Calu3 (cell line): ENCODE measurements around the gene FOXO1. TPM values are rescaled to one million over a fixed set of nuclear protein-coding genes. Genes with fewer than 3 reads are reported as not detected.

ENCODE experiments used
- BruUV-seq: library from RNA; stranded (reverse); fragments of 400-500 nt; replicated peaks from 2 replicates; lab custom pipeline; 2021; lab: Mats Ljungman, UMichigan
- CTCF ChIA-PET: fragments of 300-600 bp; sonication (Branson Sonifier 250); formaldehyde crosslinking; loops from one replicate; lab custom pipeline; 2022; ENCODE audit warnings: antibody characterized with exemption; lab: Charles Lee
- DNase-seq: peaks from one replicate; pipeline ENCODE4 v3.0.0; 2022
- H3K27ac Mint-ChIP-seq: one replicate; pipeline ENCODE4 v1.8.0; 2022; ENCODE audit warnings: mixed read lengths; ENCODE audit not compliant: unreplicated experiment
- H3K27me3 Mint-ChIP-seq: one replicate; pipeline ENCODE4 v1.8.0; 2022; ENCODE audit warnings: mixed read lengths; ENCODE audit not compliant: unreplicated experiment
- H3K36me3 Mint-ChIP-seq: one replicate; pipeline ENCODE4 v1.8.0; 2022; ENCODE audit warnings: mild to moderate bottlenecking, moderate library complexity, mixed read lengths; ENCODE audit not compliant: insufficient read depth, unreplicated experiment
- H3K4me1 Mint-ChIP-seq: one replicate; pipeline ENCODE4 v1.8.0; 2022; ENCODE audit warnings: mild to moderate bottlenecking, low read depth, mixed read lengths; ENCODE audit not compliant: unreplicated experiment
- H3K4me3 Mint-ChIP-seq: one replicate; pipeline ENCODE4 v1.8.0; 2022; ENCODE audit warnings: mild to moderate bottlenecking, low read depth, moderate library complexity, mixed read lengths; ENCODE audit not compliant: unreplicated experiment
- H3K9me3 Mint-ChIP-seq: one replicate; pipeline ENCODE4 v1.8.0; 2022; ENCODE audit warnings: low read depth, mixed read lengths; ENCODE audit not compliant: unreplicated experiment
- intact Hi-C: fragments of 100-400 bp; cut with micrococcal nuclease; formaldehyde crosslinking; loops from one replicate; pipeline ENCODE4 v1.10.0; 2022; ENCODE audit not compliant: unreplicated experiment
- total RNA-seq: library from RNA; stranded (reverse); gene quantifications from 2 replicates; pipeline ENCODE4 v1.2.3, GENCODE V29; 2022
- TF ChIP-seq, protein P1 (sequence below): fragments of 200-600 bp; IDR thresholded peaks from one replicate; pipeline ENCODE4 v1.8.0; 2022; ENCODE audit warnings: antibody characterized with exemption; ENCODE audit not compliant: unreplicated experiment

Gene FOXO1
- total RNA-seq, 1 experiment from 2014 or later, result 11.3 TPM

DNA sequence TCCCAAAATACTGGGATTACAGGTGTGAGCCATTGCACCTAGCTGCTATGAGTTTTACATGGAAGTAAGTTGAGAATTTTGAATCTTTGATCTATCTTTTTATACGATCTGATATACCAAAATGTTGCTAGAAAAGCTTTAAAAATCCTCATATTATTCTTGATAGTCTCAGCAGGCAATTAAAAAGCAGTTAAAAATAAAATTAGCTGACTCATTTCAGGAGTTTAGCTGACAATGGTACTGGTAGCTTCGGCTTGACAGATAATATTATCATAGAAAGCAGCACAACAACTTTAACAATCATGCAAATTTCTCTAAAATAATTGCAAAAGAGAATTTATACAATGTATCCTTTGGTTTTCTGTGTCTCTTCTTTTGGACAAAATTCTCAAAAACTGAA lies 9.6 kb upstream of the FOXO1 start:
- TF ChIP-seq, protein P1, sequence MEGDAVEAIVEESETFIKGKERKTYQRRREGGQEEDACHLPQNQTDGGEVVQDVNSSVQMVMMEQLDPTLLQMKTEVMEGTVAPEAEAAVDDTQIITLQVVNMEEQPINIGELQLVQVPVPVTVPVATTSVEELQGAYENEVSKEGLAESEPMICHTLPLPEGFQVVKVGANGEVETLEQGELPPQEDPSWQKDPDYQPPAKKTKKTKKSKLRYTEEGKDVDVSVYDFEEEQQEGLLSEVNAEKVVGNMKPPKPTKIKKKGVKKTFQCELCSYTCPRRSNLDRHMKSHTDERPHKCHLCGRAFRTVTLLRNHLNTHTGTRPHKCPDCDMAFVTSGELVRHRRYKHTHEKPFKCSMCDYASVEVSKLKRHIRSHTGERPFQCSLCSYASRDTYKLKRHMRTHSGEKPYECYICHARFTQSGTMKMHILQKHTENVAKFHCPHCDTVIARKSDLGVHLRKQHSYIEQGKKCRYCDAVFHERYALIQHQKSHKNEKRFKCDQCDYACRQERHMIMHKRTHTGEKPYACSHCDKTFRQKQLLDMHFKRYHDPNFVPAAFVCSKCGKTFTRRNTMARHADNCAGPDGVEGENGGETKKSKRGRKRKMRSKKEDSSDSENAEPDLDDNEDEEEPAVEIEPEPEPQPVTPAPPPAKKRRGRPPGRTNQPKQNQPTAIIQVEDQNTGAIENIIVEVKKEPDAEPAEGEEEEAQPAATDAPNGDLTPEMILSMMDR, result no peak
- Mint-ChIP-seq H3K4me3 (no peak overlapping the region), H3K27me3 (no peaks in the 10 kb centered on the region), H3K9me3 (no peaks in the 10 kb centered on the region), H3K4me1 (peaks cover 7% of the 10 kb centered on the region), H3K36me3 (no peaks in the 10 kb centered on the region), H3K27ac (no peak overlapping the region)
- CTCF ChIA-PET, result no interaction called here
- BruUV-seq, result no TSS peak
- no peak for DNase-seq
- intact Hi-C loops, result no loop called here

DNA sequence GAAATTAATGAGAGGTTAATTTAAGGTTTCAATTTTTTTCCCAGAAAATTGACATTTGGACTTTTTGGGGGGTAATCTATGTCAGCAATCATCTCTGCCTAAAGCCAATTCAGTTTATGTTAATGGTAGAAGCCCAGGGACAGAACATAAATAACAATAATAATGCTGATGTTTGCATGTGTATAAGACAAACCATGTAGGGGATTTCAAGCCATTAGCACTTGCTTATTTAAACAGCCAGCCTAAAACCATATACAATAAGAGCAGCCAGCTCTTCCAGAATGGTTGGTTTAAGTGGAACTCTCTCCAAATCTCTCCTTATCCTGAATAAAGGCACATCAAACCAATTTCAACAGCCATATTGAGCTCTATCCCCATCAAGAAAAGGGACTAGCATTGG lies 7.0 kb upstream of the FOXO1 start:
- BruUV-seq, result no TSS peak
- DNase-seq, result no peak
- H3K9me3 Mint-ChIP-seq, result no peaks in the 10 kb centered on the region
- CTCF ChIA-PET, result interaction anchor here (0.7 to 0.9 kb wide), 2 partner anchors 103 to 731 kb away, joined by 3 to 4 read pairs; no protein-coding TSS in a partner anchor
- peaks cover 2% of the 10 kb centered on the region for H3K36me3 Mint-ChIP-seq
- no peaks in the 10 kb centered on the region for H3K27me3 Mint-ChIP-seq
- intact Hi-C loops, result no loop called here
- peaks cover 7% of the 10 kb centered on the region for H3K4me1 Mint-ChIP-seq
- no peak overlapping the region for H3K27ac Mint-ChIP-seq
- TF ChIP-seq, protein P1, result no peak
- no peak overlapping the region for H3K4me3 Mint-ChIP-seq

DNA sequence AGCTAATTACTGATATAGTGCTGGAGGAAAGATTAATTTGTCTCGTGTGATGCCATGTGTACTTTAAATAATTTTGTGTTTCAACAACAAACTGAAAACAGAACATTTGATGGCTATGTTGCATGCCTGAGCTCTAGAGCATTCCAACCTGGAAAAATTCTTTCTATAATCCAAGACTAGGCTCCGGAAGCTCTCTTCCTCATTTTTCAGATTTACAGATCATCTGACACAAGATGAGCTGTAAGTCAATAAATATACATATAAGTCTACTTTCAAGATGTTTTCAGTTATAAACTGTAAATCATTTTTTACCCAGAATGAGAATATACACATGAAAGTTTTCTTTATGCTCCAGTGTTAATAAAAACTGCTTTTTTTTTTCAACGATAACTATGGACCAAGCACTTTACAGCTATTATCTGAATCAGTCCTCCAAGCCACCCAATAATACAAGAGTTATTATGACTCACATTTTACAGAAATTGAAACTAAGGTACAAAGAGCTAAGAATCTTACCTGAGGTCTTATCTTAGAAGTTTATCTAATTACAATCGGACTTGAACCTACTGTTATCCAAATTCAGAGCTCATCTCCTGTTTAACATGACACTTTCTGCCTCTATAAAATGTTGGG lies 6.4 kb upstream of the FOXO1 start:
- Mint-ChIP-seq H3K36me3 (peaks cover 8% of the 10 kb centered on the region), H3K9me3 (no peaks in the 10 kb centered on the region), H3K27me3 (no peaks in the 10 kb centered on the region), H3K4me1 (peaks cover 7% of the 10 kb centered on the region), H3K4me3 (no peak overlapping the region), H3K27ac (no peak overlapping the region)
- BruUV-seq, result no TSS peak
- TF ChIP-seq, protein P1, result no peak
- DNase-seq, result no peak
- intact Hi-C loops, result no loop called here
- CTCF ChIA-PET, result interaction anchor here (0.7 to 0.9 kb wide), 2 partner anchors 102 to 730 kb away, joined by 3 to 4 read pairs; no protein-coding TSS in a partner anchor

DNA sequence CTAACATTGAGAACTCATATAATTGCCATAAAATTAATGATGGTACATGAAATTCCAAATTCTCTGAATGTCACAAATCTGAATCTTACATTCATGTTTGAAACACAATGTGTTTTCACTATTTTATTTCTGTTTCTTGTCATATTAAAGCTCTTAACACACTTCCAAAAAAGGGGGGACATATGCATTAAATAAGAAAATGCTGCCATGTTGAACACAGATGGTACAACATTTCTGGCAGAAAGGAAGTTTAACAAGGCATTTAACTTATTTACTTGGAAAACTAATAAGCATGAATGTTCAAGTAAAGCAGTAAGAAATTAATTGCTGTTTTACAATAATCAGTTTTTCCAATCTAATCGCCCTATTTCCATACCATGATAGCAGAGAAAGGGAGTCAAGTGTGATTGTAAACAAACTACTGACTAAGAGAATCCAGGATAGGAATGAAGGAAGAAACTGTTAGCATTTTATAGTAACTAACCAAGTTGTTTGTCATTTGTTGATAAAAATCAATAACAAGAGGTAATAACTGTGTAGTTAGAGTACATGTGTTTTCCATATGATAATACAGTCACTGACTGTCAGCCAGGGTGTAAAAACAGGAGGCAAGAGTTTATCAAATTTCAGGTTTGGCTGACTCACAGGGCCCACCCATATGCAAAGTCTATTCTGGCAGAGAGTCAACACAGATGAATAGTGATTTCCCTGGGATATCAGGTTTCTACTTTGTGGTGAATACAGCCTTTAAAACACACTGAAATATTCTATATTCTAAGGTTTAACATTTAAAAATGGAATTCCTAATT lies 5.7 kb upstream of the FOXO1 start:
- H3K4me3 Mint-ChIP-seq, result no peak overlapping the region
- peak overlapping the region; percentile 31 for H3K27ac Mint-ChIP-seq
- peak; percentile 33 for DNase-seq
- H3K9me3 Mint-ChIP-seq, result no peaks in the 10 kb centered on the region
- CTCF ChIA-PET, result no interaction called here
- no TSS peak for BruUV-seq
- TF ChIP-seq, protein P1, result no peak
- H3K4me1 Mint-ChIP-seq, result peaks cover 7% of the 10 kb centered on the region
- intact Hi-C loops, result no loop called here
- H3K36me3 Mint-ChIP-seq, result peaks cover 15% of the 10 kb centered on the region
- H3K27me3 Mint-ChIP-seq, result no peaks in the 10 kb centered on the region
